Naive thymus-derived CD8-positive, alpha-beta T cell (primary cell): ENCODE results near the gene ZNF691. TPM values are rescaled to one million over a fixed set of nuclear protein-coding genes. Genes with fewer than 3 reads are reported as not detected.

Source experiments
- ATAC-seq, 2 donors: fragments of 150-1000 bp; cut with Tn5 transposase in 1 of 2; sonication (Bioruptor Pico), chemical (Tn5 transposase) in 1 of 2; 1 replicate in 1 of 2; 2 replicates in 1 of 2; pipeline ENCODE4 v1.10.0; 2021; ENCODE audit warnings: mild to moderate bottlenecking in 2 of 2, moderate library complexity in 2 of 2
- POLR2A ChIA-PET: fragments of 350-600 bp; sonication (Branson Sonifier 250); formaldehyde crosslinking; loops from one replicate; lab custom pipeline; 2021; ENCODE audit warnings: antibody characterized with exemption; lab: Charles Lee
- DNase-seq, 10 donors: peaks; one replicate each; pipeline versions ENCODE4 v3.0.0 to v3.0.0-alpha.2; 2020 to 2022
- H3K27ac Mint-ChIP-seq, 10 donors: one replicate each; pipeline ENCODE4 v1.8.0; 2020 to 2022; ENCODE audit warnings: mild to moderate bottlenecking in 10 of 10, mixed read lengths in 10 of 10, moderate library complexity in 4 of 10, inconsistent platforms in 1 of 10
- H3K27me3 Mint-ChIP-seq, 5 donors: one replicate each; pipeline ENCODE4 v1.8.0; 2021 to 2022; ENCODE audit warnings: mixed read lengths in 5 of 5
- H3K36me3 Mint-ChIP-seq, 3 donors: one replicate each; pipeline ENCODE4 v1.8.0; 2020 to 2022; ENCODE audit warnings: mixed read lengths in 3 of 3, mild to moderate bottlenecking in 2 of 3, inconsistent platforms in 1 of 3
- H3K4me1 Mint-ChIP-seq, 4 donors: one replicate each; pipeline ENCODE4 v1.8.0; 2021 to 2022; ENCODE audit warnings: mixed read lengths in 4 of 4
- H3K4me3 Mint-ChIP-seq, 10 donors: one replicate each; pipeline ENCODE4 v1.8.0; 2020 to 2022; ENCODE audit warnings: mild to moderate bottlenecking in 10 of 10, mixed read lengths in 10 of 10, moderate library complexity in 6 of 10, inconsistent platforms in 1 of 10
- H3K9me3 Mint-ChIP-seq, 9 donors: one replicate each; pipeline ENCODE4 v1.8.0; 2020 to 2022; ENCODE audit warnings: mixed read lengths in 9 of 9, mild to moderate bottlenecking in 3 of 9, inconsistent platforms in 1 of 9, moderate library complexity in 1 of 9
- polyA plus RNA-seq, 3 donors: library from polyadenylated mRNA; unstranded; fragments of 300-500 nt; fragmentation: Illumina TruSeq; gene quantifications; one replicate each; pipeline ENCODE4 v1.2.3, GENCODE V29; 2021
- total RNA-seq, 8 experiments: library from RNA in 2 of 8; stranded (reverse) in 2 of 8; gene quantifications; one replicate each; pipeline ENCODE4 v1.2.3 and lab custom pipeline; 2021 to 2026

The ZNF691 gene
- total and polyA plus RNA-seq, 5 experiments from 2014 or later: 8.5 to 12.5 (median 9.7) TPM

DNA sequence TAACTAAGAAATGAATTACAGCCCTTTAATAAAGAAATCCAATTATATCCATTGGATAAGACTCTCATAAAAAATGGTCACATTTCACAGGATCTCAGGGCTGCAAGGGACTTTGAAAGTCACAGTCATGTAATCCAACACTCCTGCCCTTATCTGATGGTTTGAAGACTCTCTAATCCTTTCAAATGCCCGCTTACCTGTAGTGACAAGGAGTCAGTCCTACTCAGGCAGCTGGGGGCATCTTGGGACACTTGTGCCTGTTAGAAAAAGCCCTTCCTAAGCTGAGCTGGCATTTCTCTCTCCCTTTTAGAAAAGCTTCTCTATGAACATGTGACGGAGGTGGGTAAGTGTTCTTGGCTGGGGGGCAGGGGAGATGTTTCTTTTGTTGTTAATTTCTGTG lies 11.0 kb upstream of the ZNF691 start:
- POLR2A ChIA-PET: no interaction called here
- peak overlapping the region in 1 of 10 donors; percentile 33 for H3K27ac Mint-ChIP-seq
- no peak overlapping the region for H3K4me3 Mint-ChIP-seq
- ATAC-seq (no peak), DNase-seq (no peak)
- peaks cover 0 to 3% (median 1%) of the 10 kb centered on the region in 4 donors for H3K4me1 Mint-ChIP-seq
- H3K27me3 Mint-ChIP-seq: no peaks in the 10 kb centered on the region
- H3K36me3 Mint-ChIP-seq: peaks cover 0 to 7% (median 0%) of the 10 kb centered on the region in 3 donors
- H3K9me3 Mint-ChIP-seq: no peaks in the 10 kb centered on the region

- Mint-ChIP-seq H3K27me3 (no peaks in the 10 kb centered on the region), H3K4me1 (peaks cover 0 to 3% (median 1%) of the 10 kb centered on the region in 4 donors), H3K36me3 (peaks cover 0 to 2% (median 0%) of the 10 kb centered on the region in 3 donors), H3K4me3 (no peak overlapping the region), H3K9me3 (no peaks in the 10 kb centered on the region), H3K27ac (peak overlapping the region in 1 of 10 donors; percentile 19)
- POLR2A ChIA-PET: interaction anchor here (1.4 kb wide), 1 partner anchor 9 kb away, joined by 6 read pairs; the partner anchor contains the start of gene ZNF691
- ATAC-seq (no peak), DNase-seq (no peak)
Observed at GRCh38 chr1:42837709-42838108, 8.7 kb upstream of the ZNF691 start.

DNA sequence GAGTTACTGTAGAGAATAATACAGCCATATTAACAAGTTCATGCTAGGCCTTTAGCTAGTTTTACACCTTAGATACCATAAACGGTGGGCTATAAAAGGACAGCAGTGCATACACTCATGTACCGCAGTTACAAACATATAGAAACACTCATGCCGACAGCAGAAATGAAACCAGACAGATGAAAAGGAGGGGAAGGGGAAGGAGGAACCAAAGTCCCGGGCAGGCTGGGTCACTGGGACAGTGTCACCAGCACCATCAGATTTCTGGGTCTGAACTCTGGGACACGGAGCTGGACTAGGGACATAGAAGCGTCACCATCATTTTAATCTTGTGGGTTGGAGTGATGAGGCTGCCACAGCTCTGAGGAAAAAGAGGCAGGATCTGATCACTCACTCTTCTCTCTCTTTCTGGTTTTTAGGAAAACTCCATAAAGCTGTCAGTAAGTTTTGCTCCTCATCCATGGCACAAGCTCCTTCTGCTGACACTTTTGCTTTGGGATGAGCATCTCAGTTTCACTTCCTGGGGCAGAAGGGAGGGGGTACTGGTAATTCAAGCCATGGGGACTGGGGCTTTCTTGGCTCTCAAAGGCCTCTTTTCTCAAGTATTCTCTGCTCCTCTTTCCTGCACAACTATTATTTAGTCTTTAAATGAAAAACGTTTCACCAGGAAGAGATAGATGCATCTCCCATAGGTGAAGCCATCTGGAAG lies 7.8 kb upstream of the ZNF691 start:
- H3K4me1 Mint-ChIP-seq: peaks cover 0 to 5% (median 1%) of the 10 kb centered on the region in 4 donors
- H3K4me3 Mint-ChIP-seq: no peak overlapping the region
- no peaks in the 10 kb centered on the region for H3K27me3 Mint-ChIP-seq
- POLR2A ChIA-PET: interaction anchor here (1.4 kb wide), 1 partner anchor 8 kb away, joined by 6 read pairs; the partner anchor contains the start of gene ZNF691
- DNase-seq (no peak), ATAC-seq (no peak)
- H3K9me3 Mint-ChIP-seq: no peaks in the 10 kb centered on the region
- no peak overlapping the region for H3K27ac Mint-ChIP-seq
- H3K36me3 Mint-ChIP-seq: peaks cover 0 to 4% (median 0%) of the 10 kb centered on the region in 3 donors

DNA sequence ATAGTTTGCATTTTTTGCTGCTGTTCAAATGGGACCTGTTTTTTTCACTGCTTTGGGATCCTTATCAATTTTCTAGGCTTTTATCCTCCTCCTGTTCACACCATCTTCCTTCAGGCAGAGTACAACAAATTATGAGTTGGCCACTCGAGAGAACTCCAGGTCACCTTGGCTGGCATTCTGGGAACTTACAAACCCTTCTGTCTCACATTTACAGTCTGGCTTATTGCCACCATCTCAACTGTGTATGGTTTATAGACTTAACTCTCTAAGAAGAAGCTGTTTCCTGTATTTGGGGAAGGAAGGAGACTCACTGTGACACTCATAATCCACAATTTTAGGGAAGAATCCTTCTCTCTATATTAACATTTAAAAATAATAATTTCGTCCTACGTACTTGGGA lies 5.4 kb upstream of the ZNF691 start:
- Mint-ChIP-seq H3K4me3 (no peak overlapping the region), H3K27ac (no peak overlapping the region), H3K4me1 (peaks cover 0 to 9% (median 4%) of the 10 kb centered on the region in 4 donors), H3K9me3 (no peaks in the 10 kb centered on the region), H3K27me3 (no peaks in the 10 kb centered on the region), H3K36me3 (peaks cover 0 to 4% (median 0%) of the 10 kb centered on the region in 3 donors)
- ATAC-seq (no peak), DNase-seq (no peak)
- POLR2A ChIA-PET: no interaction called here

- Mint-ChIP-seq H3K27ac (no peak overlapping the region), H3K27me3 (no peaks in the 10 kb centered on the region), H3K36me3 (peaks cover 0 to 4% (median 0%) of the 10 kb centered on the region in 3 donors), H3K4me1 (peaks cover 0 to 10% (median 7%) of the 10 kb centered on the region in 4 donors), H3K4me3 (no peak overlapping the region), H3K9me3 (no peaks in the 10 kb centered on the region)
- ATAC-seq (no peak), DNase-seq (no peak)
- POLR2A ChIA-PET: no interaction called here
Observed at GRCh38 chr1:42841440-42842147, 4.8 kb upstream of the ZNF691 start.

DNA sequence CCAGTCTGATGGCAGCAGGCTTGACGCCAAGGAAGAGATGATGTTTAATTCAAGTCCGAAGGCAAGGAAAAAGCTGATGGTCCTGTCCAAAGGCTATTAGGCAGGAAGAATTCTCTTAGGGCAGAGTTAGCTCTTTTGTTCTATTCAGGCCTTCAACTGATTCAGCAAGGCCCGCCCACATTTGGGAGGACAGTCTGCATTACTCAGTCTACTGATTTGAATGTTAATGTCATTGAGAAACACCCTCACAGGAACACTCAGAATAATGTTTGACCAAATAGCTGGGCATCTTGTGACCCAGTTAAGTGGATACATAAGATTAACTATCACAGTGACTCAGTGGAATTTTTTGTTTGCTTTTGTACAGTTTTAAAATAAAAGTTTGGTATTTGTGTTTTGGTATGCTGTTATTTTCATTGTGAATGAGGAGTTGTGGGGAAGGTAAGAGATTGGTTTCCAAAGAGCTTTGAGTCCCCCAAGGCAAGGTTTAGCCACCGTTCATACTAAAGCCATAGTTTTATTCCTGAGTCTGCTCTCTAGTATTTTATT lies 1.7 kb upstream of the ZNF691 start:
- peaks cover 0 to under 1% (median 0%) of the 10 kb centered on the region in 9 donors for H3K9me3 Mint-ChIP-seq
- POLR2A ChIA-PET: interaction anchor here (1.0 kb wide), 1 partner anchor 28 kb away, joined by 4 read pairs; the partner anchor contains the start of gene ERMAP
- no peak overlapping the region for H3K27ac Mint-ChIP-seq
- H3K4me1 Mint-ChIP-seq: peaks cover 24 to 37% (median 28%) of the 10 kb centered on the region in 4 donors
- peaks cover under 1 to 6% (median 6%) of the 10 kb centered on the region in 3 donors for H3K36me3 Mint-ChIP-seq
- no peak overlapping the region for H3K4me3 Mint-ChIP-seq
- H3K27me3 Mint-ChIP-seq: no peaks in the 10 kb centered on the region
- ATAC-seq (no peak), DNase-seq (no peak)

GRCh38 chr1:42845193-42845592 lies 1.2 kb upstream of the ZNF691 start:
- Mint-ChIP-seq H3K36me3 (peaks cover 5 to 10% (median 10%) of the 10 kb centered on the region in 3 donors), H3K4me3 (no peak overlapping the region), H3K27ac (no peak overlapping the region), H3K9me3 (peaks cover 0 to 5% (median 0%) of the 10 kb centered on the region in 9 donors), H3K4me1 (peaks cover 28 to 40% (median 32%) of the 10 kb centered on the region in 4 donors), H3K27me3 (no peaks in the 10 kb centered on the region)
- POLR2A ChIA-PET: interaction anchor here (1.0 to 2.2 kb wide), 3 partner anchors 28 to 78 kb away, joined by 4 to 23 read pairs (median 22); partner anchors contain the start of genes C1orf50, ERMAP, P3H1 and SVBP
- ATAC-seq (no peak), DNase-seq (no peak)

GRCh38 chr1:42845866-42846256 lies 552 bp upstream of the ZNF691 start:
- ATAC-seq: peak in 1 of 2 donors; percentile 16
- POLR2A ChIA-PET: interaction anchor here (0.9 to 2.2 kb wide), 9 partner anchors 8 to 804 kb away, joined by 3 to 23 read pairs (median 5); partner anchors contain the start of genes C1orf50, ERMAP, KDM4A and P3H1
- no peaks in the 10 kb centered on the region for H3K27me3 Mint-ChIP-seq
- H3K4me1 Mint-ChIP-seq: peaks cover 29 to 40% (median 32%) of the 10 kb centered on the region in 4 donors
- peaks cover 0 to 9% (median 2%) of the 10 kb centered on the region in 9 donors for H3K9me3 Mint-ChIP-seq
- H3K27ac Mint-ChIP-seq: peak overlapping the region; percentile 18 to 94 (median 91)
- H3K4me3 Mint-ChIP-seq: peak overlapping the region; percentile 86 to 100 (median 96)
- H3K36me3 Mint-ChIP-seq: peaks cover 11 to 17% (median 16%) of the 10 kb centered on the region in 3 donors
- peak in 1 of 10 donors; percentile 1 for DNase-seq

DNA sequence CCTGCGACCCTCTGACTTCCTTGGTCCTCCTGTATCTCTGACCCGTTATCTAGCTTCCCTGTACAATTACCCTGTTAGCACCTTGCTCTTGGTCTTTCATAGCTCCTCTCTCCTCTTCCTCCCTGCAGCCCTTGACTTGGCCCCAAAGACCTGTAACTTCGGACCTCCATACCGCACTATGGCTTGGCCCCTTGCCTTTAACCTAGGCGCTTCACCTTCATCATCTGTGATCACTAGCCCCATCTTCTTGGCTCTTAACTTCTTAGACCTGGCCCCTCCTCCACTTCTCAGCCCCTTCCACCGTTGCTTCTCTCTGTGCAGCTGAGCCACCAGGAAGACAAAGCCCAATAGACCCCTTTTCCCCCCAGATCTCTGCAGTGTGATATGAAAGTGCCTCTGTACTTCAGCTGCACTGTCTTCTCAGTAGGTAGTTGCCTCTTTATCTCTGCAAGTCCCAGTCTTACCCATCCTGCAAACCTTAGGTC lies 740 bp downstream of the ZNF691 start:
- DNase-seq (peak in 3 of 10 donors; percentile 2 to 12 (median 7)), ATAC-seq (no peak)
- Mint-ChIP-seq H3K4me1 (peaks cover 29 to 41% (median 33%) of the 10 kb centered on the region in 4 donors), H3K36me3 (peaks cover 17 to 27% (median 26%) of the 10 kb centered on the region in 3 donors), H3K27ac (peak overlapping the region; percentile 18 to 94 (median 92)), H3K4me3 (peak overlapping the region; percentile 86 to 100 (median 96)), H3K27me3 (no peaks in the 10 kb centered on the region), H3K9me3 (peaks cover 0 to 10% (median 3%) of the 10 kb centered on the region in 9 donors)
- POLR2A ChIA-PET: interaction anchor here (1.3 to 2.2 kb wide), 7 partner anchors 9 to 189 kb away, joined by 3 to 23 read pairs (median 6); partner anchors contain the start of genes C1orf50, ERMAP, P3H1 and PPIH

- Mint-ChIP-seq H3K4me1 (peaks cover 29 to 48% (median 34%) of the 10 kb centered on the region in 4 donors), H3K9me3 (peaks cover 0 to 15% (median 3%) of the 10 kb centered on the region in 9 donors), H3K27me3 (no peaks in the 10 kb centered on the region), H3K4me3 (peak overlapping the region; percentile 86 to 100 (median 96)), H3K36me3 (peaks cover 17 to 28% (median 27%) of the 10 kb centered on the region in 3 donors), H3K27ac (peak overlapping the region in 8 of 10 donors; percentile 10 to 94 (median 53))
- DNase-seq (no peak), ATAC-seq (no peak)
- POLR2A ChIA-PET: interaction anchor here (0.6 to 2.1 kb wide), 3 partner anchors 63 to 236 kb away, joined by 3 to 9 read pairs (median 5); partner anchors contain the start of genes TMEM269 and YBX1
Observed at GRCh38 chr1:42847721-42848460, 1.5 kb downstream of the ZNF691 start.

DNA sequence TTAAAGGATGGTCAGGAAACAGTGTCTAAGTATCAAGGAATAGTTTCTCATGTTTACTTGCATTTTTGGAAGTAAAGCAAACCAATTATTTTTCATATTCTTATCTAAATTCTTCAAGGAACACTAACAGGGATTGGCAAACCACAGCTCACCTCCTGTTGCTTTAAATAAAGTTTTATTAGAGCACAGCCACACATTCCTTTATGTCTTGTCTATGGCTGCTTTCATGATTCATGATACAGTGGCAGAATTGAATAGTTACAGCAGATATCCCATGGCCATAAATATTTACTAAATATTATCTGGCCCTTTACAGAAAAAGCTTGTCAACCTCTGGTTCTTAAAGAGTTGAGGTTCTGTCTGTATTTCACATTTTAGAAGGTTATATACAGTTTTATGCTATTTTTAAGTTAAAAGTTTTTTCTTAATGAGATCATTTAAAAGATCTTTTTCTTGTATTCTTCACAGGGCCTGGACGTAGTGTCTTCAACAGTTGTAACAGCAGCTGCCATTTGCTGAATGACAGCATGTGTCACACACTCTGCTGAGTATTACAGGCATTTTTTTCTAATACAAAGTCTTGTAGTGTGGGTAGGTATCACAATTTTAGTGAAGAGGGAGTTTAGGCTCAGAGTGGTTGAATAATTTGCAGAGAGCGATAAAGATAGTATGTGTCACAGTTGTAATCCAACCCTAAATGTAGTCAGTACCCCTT lies 2.6 kb downstream of the ZNF691 start:
- Mint-ChIP-seq H3K9me3 (peaks cover 0 to 15% (median 3%) of the 10 kb centered on the region in 9 donors), H3K4me1 (peaks cover 29 to 48% (median 32%) of the 10 kb centered on the region in 4 donors), H3K36me3 (peaks cover 17 to 28% (median 25%) of the 10 kb centered on the region in 3 donors), H3K27me3 (no peaks in the 10 kb centered on the region), H3K4me3 (no peak overlapping the region), H3K27ac (no peak overlapping the region)
- no peak for DNase-seq
- no peak for ATAC-seq
- POLR2A ChIA-PET: interaction anchor here (0.6 kb wide), 1 partner anchor 25 kb away, joined by 3 read pairs; no protein-coding TSS in a partner anchor
